ENCODE data around the gene KBTBD2.
"Not testable (repeated sequence)": the region's sequence is repeated elsewhere in the genome, so short reads cannot be mapped to it uniquely, and the experiment has no call there.

The KBTBD2 gene

GRCh38 chr7:32893207-32893524 is 1.6 kb upstream of the KBTBD2 start:
- no peak for DNase-seq (ENCODE audit: low read depth)

GRCh38 chr7:32892521-32893206 is 1.1 kb upstream of the KBTBD2 start:
- peak; percentile 18 for DNase-seq (ENCODE audit: low read depth)

GRCh38 chr7:32891800-32892520 is 400 bp upstream of the KBTBD2 start:
- peak; percentile 91 for DNase-seq (ENCODE audit: low read depth)

DNA sequence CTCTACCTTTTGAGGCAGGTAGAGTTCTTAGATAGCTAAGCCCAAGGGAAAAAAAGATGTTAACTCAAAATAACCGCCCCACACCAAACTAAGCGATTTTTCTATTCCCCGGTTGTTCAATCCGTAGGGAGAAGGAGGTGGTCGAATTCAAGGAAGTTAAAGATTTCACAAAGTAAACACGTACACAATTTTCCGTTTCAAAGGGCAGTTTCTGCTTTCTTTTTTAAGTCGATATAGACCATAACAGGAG is 842 bp downstream of the KBTBD2 start:
- DNase-seq (ENCODE audit: low read depth), result no peak

- no peak for DNase-seq (ENCODE audit: low read depth)
These were observed 1.4 kb downstream of the KBTBD2 start for GRCh38 chr7:32890010-32890792.

GRCh38 chr7:32888505-32888904 is 3.1 kb downstream of the KBTBD2 start:
- DNase-seq (ENCODE audit: low read depth), result no peak

DNA sequence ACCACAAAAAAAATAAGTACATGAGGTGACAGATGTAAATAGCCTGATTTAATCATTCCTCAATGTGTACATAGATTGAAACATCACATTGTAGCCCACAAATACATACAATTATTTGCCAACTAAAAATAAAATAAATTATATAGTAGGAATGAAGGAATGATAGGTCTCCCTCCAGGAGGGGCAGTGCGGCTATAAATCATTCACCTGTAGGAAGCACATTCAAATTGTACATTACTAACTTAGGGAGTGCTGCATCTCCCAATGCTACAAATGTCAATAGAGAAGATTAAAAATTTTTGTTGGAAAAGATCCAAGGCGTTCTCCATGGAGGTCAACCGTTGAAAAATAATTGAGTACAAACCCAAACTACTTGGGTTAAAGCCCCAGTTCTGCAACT is 4.2 kb downstream of the KBTBD2 start:
- no peak for DNase-seq (ENCODE audit: low read depth)

- DNase-seq (ENCODE audit: low read depth), result no peak
These were observed 10.2 kb downstream of the KBTBD2 start for GRCh38 chr7:32881074-32881982.

DNA sequence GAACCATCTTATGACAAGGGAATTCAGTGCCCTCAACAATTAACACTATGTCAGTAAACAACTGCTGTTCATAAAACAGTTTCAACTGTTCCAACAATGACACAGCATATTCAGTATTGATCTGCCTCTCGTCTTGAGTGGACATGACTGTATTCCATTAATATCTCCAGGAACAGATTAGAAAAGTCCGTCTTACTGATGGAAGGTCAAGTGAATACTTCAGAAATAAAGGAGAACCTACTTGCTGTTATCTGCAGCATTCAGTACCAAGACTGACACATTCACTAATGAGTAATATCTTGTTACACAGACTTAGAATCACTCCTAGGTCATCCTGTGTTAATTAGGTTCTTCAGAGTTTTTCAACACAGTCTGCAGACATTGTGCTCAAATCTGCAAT is 12.1 kb downstream of the KBTBD2 start:
- DNase-seq (ENCODE audit: low read depth), result no peak

DNA sequence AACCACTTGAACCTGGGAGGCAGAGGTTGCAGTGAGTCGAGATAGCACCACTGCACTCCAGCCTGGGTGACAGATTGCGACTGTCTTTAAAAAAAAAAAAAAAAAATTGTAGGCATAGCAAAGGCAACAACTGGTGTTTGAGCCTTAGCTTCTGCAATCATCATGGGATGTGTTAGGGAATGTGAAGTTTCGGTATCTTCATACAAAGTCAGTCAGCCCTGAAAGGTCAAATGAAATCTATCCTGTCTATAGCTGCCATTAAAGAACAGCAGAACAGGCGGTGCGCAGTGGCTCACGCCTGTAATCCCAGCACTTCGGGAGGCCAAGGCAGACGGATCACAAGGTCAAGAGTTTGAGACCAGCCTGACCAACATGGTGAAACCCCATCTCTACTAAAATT is 13.5 kb downstream of the KBTBD2 start:
- not testable (repeated sequence) for DNase-seq (ENCODE audit: low read depth)

GRCh38 chr7:32872421-32872820 is 19.1 kb downstream of the KBTBD2 start:
- DNase-seq (ENCODE audit: low read depth), result no peak

GRCh38 chr7:32871624-32872371 is 19.8 kb downstream of the KBTBD2 start:
- DNase-seq (ENCODE audit: low read depth), result no peak

DNA sequence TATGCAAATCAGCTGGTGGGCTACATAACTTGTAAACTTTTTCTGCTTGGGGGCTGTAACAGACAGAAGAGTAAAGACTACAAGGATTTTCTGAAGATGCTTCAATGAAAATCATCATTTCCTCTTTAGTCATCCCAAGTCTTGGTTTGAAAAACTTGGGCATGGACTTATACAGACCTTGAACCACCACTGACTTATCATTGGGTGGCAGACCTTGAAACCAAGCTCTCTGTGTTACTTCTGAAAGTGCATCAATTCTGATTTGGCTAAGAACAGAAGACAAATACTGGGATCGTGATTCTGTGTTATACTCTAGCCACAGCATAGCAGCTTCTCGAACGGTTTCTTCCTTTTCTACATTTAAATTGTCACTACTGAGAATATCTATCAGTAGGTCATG is 21.3 kb downstream of the KBTBD2 start:
- no peak for DNase-seq (ENCODE audit: low read depth)

- DNase-seq (ENCODE audit: low read depth), result no peak
These were observed 21.8 kb downstream of the KBTBD2 start for GRCh38 chr7:32869716-32870115.

GRCh38 chr7:32868116-32868515 is 23.4 kb downstream of the KBTBD2 start:
- DNase-seq (ENCODE audit: low read depth), result no peak

GRCh38 chr7:32865448-32866030 is 26.0 kb downstream of the KBTBD2 start:
- no peak for DNase-seq (ENCODE audit: low read depth)

GRCh38 chr7:32863872-32864271 is 27.7 kb downstream of the KBTBD2 start:
- not testable (repeated sequence) for DNase-seq (ENCODE audit: low read depth)

- DNase-seq (ENCODE audit: low read depth), result no peak
These were observed 31.5 kb downstream of the KBTBD2 start for GRCh38 chr7:32860090-32860489.

DNA sequence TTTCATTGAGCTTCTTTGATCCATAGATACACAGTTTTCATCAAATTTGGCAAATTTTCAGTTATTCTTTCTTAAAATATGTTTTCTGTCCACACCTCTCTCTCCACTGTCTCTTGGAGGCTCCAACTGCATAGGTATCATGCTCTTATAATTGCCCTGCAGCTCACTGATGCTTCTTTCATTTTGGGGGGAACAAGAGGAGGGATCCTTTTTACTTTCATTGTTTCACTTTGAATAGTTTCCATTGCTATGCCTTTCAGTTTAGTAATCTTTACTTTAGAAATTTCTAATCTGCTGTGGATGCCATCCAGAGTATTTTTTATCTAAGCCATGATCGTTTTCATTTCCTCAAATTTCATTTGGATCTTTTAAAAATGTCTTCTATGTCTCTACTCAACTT is 32.9 kb downstream of the KBTBD2 start:
- DNase-seq (ENCODE audit: low read depth), result no peak

- not testable (repeated sequence) for DNase-seq (ENCODE audit: low read depth)
These were observed 34.5 kb downstream of the KBTBD2 start for GRCh38 chr7:32857063-32857462.

Measured in stimulated activated CD8-positive, alpha-beta memory T cell treated with anti-CD3 and anti-CD28 coated beads, Interleukin-15, amount 100 ng/mL, for 24 hours (primary cell).